WERI-Rb-1 (cell line): ENCODE data around the gene NFS1.

Experiments
- DNase-seq: peaks from one replicate; pipeline ENCODE4 v3.0.0-alpha.2; 2020
- H3K27ac ChIP-seq: fragments of 250-450 bp; sonication (Bioruptor Pico); 2 replicates; pipeline ENCODE4 v1.5.1; 2020; ENCODE audit warnings: mild to moderate bottlenecking, moderate library complexity
- H3K27me3 ChIP-seq: fragments of 250-450 bp; sonication (Bioruptor Pico); 2 replicates; pipeline ENCODE4 v1.5.1; 2021; ENCODE audit warnings: mild to moderate bottlenecking, low read depth, moderate library complexity; ENCODE audit not compliant: insufficient read depth, severe bottlenecking
- H3K36me3 ChIP-seq: fragments of 250-450 bp; sonication (Bioruptor Pico); 2 replicates; pipeline ENCODE4 v1.5.1; 2020; ENCODE audit warnings: mild to moderate bottlenecking, moderate library complexity
- H3K4me3 ChIP-seq: 2 replicates; pipeline ENCODE4 v1.5.1; 2011; ENCODE audit warnings: low read depth, mild to moderate bottlenecking, control low read depth, low read length
- H3K9me3 ChIP-seq: fragments of 250-450 bp; sonication (Bioruptor Pico); 2 replicates; pipeline ENCODE4 v1.5.1; 2021; ENCODE audit warnings: mild to moderate bottlenecking, moderate library complexity; ENCODE audit not compliant: severe bottlenecking
- CTCF ChIP-seq: IDR thresholded peaks from 2 replicates; pipeline ENCODE4 v1.5.1; 2011; ENCODE audit warnings: low read depth, mild to moderate bottlenecking, control low read depth, inconsistent platforms, low read length

Gene NFS1

GRCh38 chr20:35641743-35642142, 57.4 kb downstream of the NFS1 start:
- TF ChIP-seq CTCF, result no peak
- no peak for DNase-seq
- H3K4me3 ChIP-seq, result no peak overlapping the region
- H3K27me3 ChIP-seq, result no peaks in the 10 kb centered on the region
- H3K9me3 ChIP-seq, result no peaks in the 10 kb centered on the region
- H3K36me3 ChIP-seq, result no peaks in the 10 kb centered on the region; the same call in 1 of the 2 replicates
- H3K27ac ChIP-seq, result no peak overlapping the region

- Histone ChIP-seq H3K36me3 (no peaks in the 10 kb centered on the region; the same call in 1 of the 2 replicates), H3K4me3 (no peak overlapping the region), H3K27me3 (no peaks in the 10 kb centered on the region), H3K9me3 (no peaks in the 10 kb centered on the region), H3K27ac (no peak overlapping the region)
- TF ChIP-seq CTCF, result no peak
- DNase-seq, result no peak
Measured at GRCh38 chr20:35640724-35641123, 58.4 kb downstream of the NFS1 start.

GRCh38 chr20:35638751-35639150, 60.4 kb downstream of the NFS1 start:
- Histone ChIP-seq H3K9me3 (no peaks in the 10 kb centered on the region), H3K27ac (no peak overlapping the region), H3K36me3 (no peaks in the 10 kb centered on the region; the same call in 1 of the 2 replicates), H3K27me3 (no peaks in the 10 kb centered on the region), H3K4me3 (no peak overlapping the region)
- DNase-seq, result no peak
- TF ChIP-seq CTCF, result no peak

- H3K9me3 ChIP-seq, result no peaks in the 10 kb centered on the region
- TF ChIP-seq CTCF, result no peak
- DNase-seq, result no peak
- peaks cover 3% of the 10 kb centered on the region for H3K36me3 ChIP-seq
- H3K27me3 ChIP-seq, result no peaks in the 10 kb centered on the region
- H3K4me3 ChIP-seq, result no peak overlapping the region
- H3K27ac ChIP-seq, result no peak overlapping the region
Measured at GRCh38 chr20:35637276-35637675, 61.9 kb downstream of the NFS1 start.

- DNase-seq, result no peak
- Histone ChIP-seq H3K9me3 (no peaks in the 10 kb centered on the region), H3K27ac (no peak overlapping the region), H3K4me3 (no peak overlapping the region), H3K36me3 (peaks cover 11% of the 10 kb centered on the region), H3K27me3 (no peaks in the 10 kb centered on the region)
- no peak for TF ChIP-seq CTCF
Measured at GRCh38 chr20:35636095-35636494, 63.1 kb downstream of the NFS1 start.

- Histone ChIP-seq H3K9me3 (no peaks in the 10 kb centered on the region), H3K36me3 (peaks cover 16% of the 10 kb centered on the region), H3K4me3 (no peak overlapping the region), H3K27me3 (no peaks in the 10 kb centered on the region), H3K27ac (no peak overlapping the region)
- no peak for TF ChIP-seq CTCF
- no peak for DNase-seq
Measured at GRCh38 chr20:35635652-35636051, 63.5 kb downstream of the NFS1 start.
